NT2/D1 (cell line): ENCODE data around the gene SAFB.

Experiments used
- DNase-seq: peaks from one replicate; pipeline ENCODE4 v3.0.0-alpha.2; 2011; ENCODE audit warnings: low read depth, low spot score
- H3K27me3 ChIP-seq: 2 replicates; pipeline ENCODE4 v1.6.0; 2011; ENCODE audit warnings: mild to moderate bottlenecking; ENCODE audit not compliant: insufficient read length, insufficient read depth
- H3K36me3 ChIP-seq: 2 replicates; pipeline ENCODE4 v1.6.1; 2011; ENCODE audit warnings: mild to moderate bottlenecking, low read length, mixed read lengths; ENCODE audit not compliant: insufficient read depth, insufficient read length
- H3K4me1 ChIP-seq: 2 replicates; pipeline ENCODE4 v1.5.1; 2011; ENCODE audit not compliant: insufficient read depth, insufficient read length
- H3K4me3 ChIP-seq: 2 replicates; pipeline ENCODE4 v1.5.1; 2011; ENCODE audit warnings: low read depth; ENCODE audit not compliant: insufficient read length
- H3K9ac ChIP-seq: 2 replicates; pipeline ENCODE4 v1.6.0; 2011; ENCODE audit warnings: low read depth; ENCODE audit not compliant: insufficient read length
- H3K9me3 ChIP-seq: 2 replicates; pipeline ENCODE4 v1.5.1; 2011; ENCODE audit warnings: mild to moderate bottlenecking, low read length; ENCODE audit not compliant: insufficient read depth
- SUZ12 ChIP-seq: IDR thresholded peaks from 2 replicates; pipeline ENCODE4 v1.6.1; 2011; ENCODE audit not compliant: insufficient read length, insufficient read depth; ENCODE audit errors: extremely low read depth
- YY1 ChIP-seq: IDR thresholded peaks from 2 replicates; pipeline ENCODE4 v1.6.1; 2011; ENCODE audit not compliant: insufficient read length, insufficient read depth
- ZNF274 ChIP-seq: IDR thresholded peaks from 2 replicates; pipeline ENCODE4 v1.6.1; 2011; ENCODE audit warnings: mild to moderate bottlenecking, low read depth, low read length

Gene SAFB

DNA sequence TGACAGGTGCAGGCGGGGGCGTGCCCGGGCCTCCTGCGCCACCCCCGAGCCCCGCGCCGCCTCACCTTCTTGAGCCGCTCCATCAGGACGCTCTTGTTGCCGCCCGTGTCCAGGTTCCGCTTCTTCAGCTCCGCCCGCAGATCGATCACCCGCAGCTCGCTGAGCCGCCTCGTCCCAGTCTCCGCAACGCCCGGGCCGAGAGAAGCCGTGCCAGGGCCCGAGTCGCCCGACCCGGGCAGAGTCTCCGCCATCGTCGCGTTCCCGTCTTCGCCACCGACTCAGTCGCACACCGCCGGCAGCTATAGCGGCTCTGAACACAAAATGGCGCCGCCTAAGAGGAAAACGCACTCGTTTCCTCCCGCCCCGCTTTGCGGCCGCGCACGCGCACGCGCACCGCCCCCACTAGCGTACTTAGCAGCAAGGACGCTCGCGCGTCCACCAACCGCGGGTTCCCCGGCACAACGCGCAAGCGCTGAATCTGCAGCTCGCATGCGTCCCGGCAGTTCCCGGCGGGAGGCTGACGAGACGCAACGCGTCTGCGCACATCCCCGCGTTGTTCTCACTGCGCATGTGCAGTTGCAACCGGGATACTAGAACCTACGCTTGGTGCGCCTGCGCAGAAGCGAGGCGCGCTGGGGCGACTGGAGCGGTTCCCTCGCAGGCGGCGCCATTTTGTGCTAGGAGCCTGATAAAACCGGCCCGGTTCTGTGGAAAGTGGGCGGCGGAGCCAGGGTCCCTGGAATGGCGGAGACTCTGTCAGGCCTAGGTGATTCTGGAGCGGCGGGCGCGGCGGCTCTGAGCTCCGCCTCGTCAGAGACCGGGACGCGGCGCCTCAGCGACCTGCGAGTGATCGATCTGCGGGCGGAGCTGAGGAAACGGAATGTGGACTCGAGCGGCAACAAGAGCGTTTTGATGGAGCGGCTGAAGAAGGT lies at the start of gene SAFB, which contains the start of gene SAFB2:
Gene SAFB (plus strand): TSS at position 619 of the 932 bp plus-strand sequence. CDS start 123 bp downstream, at position 742.
Gene SAFB2 (minus strand): TSS at position 312 of the 932 bp plus-strand sequence. CDS start 61 bp downstream, at position 251.
- Histone ChIP-seq H3K9me3 (no peaks in the 10 kb centered on the region), H3K36me3 (peaks cover 76% of the 10 kb centered on the region), H3K4me3 (peak within 1 kb of the TSS; percentile 91), H3K4me1 (peaks cover 9% of the 10 kb centered on the region), H3K27me3 (no peaks in the 10 kb centered on the region), H3K9ac (peak within 1 kb of the TSS; percentile 93)
- peak; percentile 100 for DNase-seq
- TF ChIP-seq YY1 (no peak), ZNF274 (no peak), SUZ12 (no peak)

DNA sequence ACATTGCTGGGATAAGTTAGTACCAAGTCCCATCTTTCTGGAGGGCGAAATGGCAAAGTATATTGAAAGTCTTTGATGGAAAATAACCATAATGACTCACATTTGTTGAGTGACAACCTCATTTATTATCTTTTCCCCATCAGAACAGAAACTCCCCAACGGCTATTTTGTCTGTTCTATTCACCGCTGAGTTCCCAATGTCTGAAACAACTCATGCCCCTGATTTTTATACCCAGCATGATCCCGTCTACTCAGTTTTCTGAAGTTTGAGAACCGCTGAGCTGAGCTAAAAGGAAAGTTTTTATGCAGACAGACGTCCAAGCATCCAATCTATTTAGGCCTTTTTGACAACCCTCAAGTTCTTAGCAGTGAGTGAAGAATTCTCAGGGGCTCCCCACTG lies 47.3 kb upstream of the SAFB start:
- TF ChIP-seq YY1 (no peak), SUZ12 (no peak), ZNF274 (no peak)
- Histone ChIP-seq H3K27me3 (no peaks in the 10 kb centered on the region), H3K9ac (no peak overlapping the region), H3K4me1 (peaks cover 5% of the 10 kb centered on the region), H3K36me3 (peaks cover 10% of the 10 kb centered on the region), H3K4me3 (no peak overlapping the region), H3K9me3 (peaks cover 4% of the 10 kb centered on the region; the same call in 1 of the 2 replicates)
- no peak for DNase-seq

GRCh38 chr19:5578097-5578846 lies 44.6 kb upstream of the SAFB start:
- H3K4me1 ChIP-seq, result peaks cover 5% of the 10 kb centered on the region
- TF ChIP-seq ZNF274 (no peak), SUZ12 (no peak), YY1 (no peak)

DNA sequence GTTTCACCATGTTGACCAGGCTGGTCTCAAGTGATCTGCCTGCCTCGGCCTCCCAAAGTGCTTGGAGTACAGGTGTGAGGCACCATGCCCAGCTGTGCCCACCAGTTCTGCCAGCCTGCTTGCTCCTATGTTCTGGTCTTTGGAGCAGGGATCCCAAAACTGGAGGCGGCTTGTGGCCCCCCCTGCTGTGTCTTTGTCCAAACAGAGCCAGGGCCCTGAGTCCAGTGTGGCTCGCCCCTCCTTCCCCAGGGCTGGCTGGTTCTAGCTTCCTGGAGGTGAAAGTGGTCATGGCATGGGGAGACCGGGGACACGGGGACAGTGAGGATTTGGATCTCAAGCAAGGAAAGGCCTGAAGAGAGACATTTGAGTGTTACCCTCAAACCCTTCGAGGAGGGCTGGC lies 43.6 kb upstream of the SAFB start:
- H3K9ac ChIP-seq, result no peak overlapping the region
- no peak overlapping the region for H3K4me3 ChIP-seq
- peaks cover 38% of the 10 kb centered on the region for H3K36me3 ChIP-seq
- TF ChIP-seq SUZ12 (no peak), ZNF274 (no peak), YY1 (no peak)
- no peaks in the 10 kb centered on the region for H3K9me3 ChIP-seq
- H3K4me1 ChIP-seq, result peaks cover 5% of the 10 kb centered on the region
- no peaks in the 10 kb centered on the region for H3K27me3 ChIP-seq
- DNase-seq, result no peak

More at GRCh38 chr19:5578097-5578846, 44.6 kb upstream of the SAFB start:
- DNase-seq, result no peak
- Histone ChIP-seq H3K9me3 (no peaks in the 10 kb centered on the region), H3K27me3 (no peaks in the 10 kb centered on the region), H3K9ac (peak overlapping the region; percentile 62), H3K4me3 (no peak overlapping the region), H3K36me3 (peaks cover 30% of the 10 kb centered on the region)

DNA sequence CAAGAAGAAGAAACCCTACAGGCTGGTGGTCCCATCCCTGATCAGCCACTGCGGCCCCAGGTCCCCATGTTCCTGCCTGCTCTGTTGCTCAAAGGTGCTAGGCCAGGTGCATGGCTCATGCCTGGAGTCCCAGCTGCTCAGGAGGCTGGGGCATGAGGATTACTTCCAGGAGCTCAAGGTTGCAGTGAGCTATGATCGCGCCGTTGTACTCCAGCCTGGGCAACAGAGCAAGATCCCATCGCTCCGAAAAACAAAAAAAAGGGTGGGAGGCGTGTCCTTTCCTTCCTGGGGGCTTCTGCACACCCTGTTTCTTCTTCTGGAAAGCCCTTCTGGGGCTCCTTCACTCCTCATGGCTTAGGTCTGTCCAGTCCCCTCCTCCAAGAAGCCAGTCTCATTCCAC lies 43.2 kb upstream of the SAFB start:
- H3K4me3 ChIP-seq, result no peak overlapping the region
- no peaks in the 10 kb centered on the region for H3K9me3 ChIP-seq
- no peaks in the 10 kb centered on the region for H3K27me3 ChIP-seq
- no peak for DNase-seq
- H3K36me3 ChIP-seq, result peaks cover 42% of the 10 kb centered on the region
- TF ChIP-seq YY1, result no peak
- TF ChIP-seq ZNF274, result no peak
- no peak for TF ChIP-seq SUZ12
- peaks cover 5% of the 10 kb centered on the region for H3K4me1 ChIP-seq
- H3K9ac ChIP-seq, result peak overlapping the region; percentile 26

DNA sequence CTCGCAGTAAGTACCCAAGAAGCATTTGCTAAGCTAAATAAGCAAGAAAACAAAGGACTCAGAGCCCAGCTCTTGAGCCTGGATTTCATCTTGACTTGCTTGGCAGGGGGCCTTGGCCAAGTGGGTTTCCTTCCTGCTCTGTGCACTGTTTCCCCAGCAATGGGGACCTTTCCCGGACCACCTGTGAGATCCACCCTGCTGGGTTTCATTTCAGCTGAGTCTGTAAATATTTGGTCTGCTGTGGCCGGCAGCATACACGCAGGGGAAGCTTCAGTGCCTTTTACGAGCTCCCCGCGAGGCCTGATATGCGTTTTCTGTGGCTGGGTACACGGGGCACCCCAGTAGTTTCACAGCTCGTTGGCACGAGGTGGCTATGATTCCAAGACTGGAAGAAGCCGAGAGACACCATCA lies 42.7 kb upstream of the SAFB start:
- Histone ChIP-seq H3K27me3 (no peaks in the 10 kb centered on the region), H3K9ac (peak overlapping the region; percentile 26), H3K4me1 (peaks cover 6% of the 10 kb centered on the region), H3K9me3 (no peaks in the 10 kb centered on the region), H3K4me3 (no peak overlapping the region), H3K36me3 (peaks cover 42% of the 10 kb centered on the region)
- TF ChIP-seq YY1, result no peak
- no peak for TF ChIP-seq SUZ12
- TF ChIP-seq ZNF274, result no peak
- no peak for DNase-seq
